ENCODE results near the gene TTC7B.

DNA sequence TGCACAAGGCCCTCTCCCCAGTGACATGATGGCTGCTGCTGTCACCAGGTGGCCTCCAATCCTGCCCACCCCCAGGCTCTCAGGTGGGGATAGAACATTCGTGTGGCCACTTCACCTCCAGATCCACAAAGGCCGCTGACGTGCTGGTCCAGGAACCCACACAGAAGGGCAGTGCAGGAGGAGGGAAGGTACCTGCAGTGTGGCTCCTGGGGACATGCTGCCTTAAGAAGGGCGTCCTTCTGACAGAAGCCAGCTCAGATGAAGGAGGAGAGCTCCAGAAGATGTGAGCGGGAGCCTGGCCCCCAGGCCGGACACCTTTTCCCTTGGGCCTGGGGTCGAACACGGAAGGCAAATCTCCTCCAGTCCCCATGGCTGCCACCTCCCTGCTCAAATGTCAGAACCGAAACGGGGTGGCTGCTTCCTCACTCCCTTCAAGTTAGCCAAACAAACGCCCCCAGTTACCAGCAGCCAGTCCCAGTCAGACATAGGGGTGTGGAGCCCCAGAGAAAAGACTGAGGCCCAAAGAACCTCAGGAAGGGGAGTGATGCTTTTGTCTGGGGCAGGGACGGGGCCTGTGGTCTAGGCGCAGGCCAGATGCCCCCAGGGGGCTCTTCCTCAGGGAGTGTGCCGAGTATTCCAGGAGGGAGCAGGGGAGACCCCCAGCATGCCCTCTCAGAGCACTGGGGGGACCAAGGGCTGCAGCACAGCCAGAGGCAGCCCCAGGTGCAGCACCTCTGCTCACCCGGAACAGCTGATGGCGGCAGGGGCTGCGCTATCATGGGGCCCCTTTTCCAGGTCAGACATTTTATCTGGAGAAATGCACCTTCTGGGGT, 263.5 kb downstream of the TTC7B start:
- TF ChIP-seq, protein P1, sequence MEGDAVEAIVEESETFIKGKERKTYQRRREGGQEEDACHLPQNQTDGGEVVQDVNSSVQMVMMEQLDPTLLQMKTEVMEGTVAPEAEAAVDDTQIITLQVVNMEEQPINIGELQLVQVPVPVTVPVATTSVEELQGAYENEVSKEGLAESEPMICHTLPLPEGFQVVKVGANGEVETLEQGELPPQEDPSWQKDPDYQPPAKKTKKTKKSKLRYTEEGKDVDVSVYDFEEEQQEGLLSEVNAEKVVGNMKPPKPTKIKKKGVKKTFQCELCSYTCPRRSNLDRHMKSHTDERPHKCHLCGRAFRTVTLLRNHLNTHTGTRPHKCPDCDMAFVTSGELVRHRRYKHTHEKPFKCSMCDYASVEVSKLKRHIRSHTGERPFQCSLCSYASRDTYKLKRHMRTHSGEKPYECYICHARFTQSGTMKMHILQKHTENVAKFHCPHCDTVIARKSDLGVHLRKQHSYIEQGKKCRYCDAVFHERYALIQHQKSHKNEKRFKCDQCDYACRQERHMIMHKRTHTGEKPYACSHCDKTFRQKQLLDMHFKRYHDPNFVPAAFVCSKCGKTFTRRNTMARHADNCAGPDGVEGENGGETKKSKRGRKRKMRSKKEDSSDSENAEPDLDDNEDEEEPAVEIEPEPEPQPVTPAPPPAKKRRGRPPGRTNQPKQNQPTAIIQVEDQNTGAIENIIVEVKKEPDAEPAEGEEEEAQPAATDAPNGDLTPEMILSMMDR (IDR thresholded peaks at IDR 0.05): no peak
- no peak for TF ChIP-seq EZH2 (IDR thresholded peaks at IDR 0.05; ENCODE audit: borderline replicate concordance, insufficient read depth, low read depth, low read length, poor library complexity, severe bottlenecking)
